ENCODE results near the gene CERS6. TPM values are rescaled to one million over a fixed set of nuclear protein-coding genes. Genes with fewer than 3 reads are reported as not detected.

Gene CERS6
- total RNA-seq, 4 donors from 2014 or later: 35.7 to 60.6 (median 39.2) TPM

DNA sequence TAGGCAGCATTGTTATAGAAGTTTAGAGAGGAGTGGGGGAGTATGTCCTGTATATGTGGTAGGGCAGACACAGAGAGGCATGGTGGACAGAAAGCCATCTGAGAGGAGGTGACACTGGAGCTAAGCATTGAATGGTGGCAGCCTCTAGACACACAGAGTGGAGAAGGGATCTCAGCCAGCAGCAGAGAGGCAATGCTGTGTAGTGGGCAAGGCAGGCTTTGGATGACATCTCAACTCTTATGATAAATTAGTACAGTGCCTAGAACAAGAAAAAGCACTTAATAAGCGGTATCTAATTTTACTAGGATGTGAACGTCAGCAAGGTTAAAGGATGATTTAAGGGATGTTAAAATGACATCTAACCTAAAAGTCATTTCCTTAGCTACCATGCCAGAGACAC is 22.5 kb upstream of the CERS6 start:
- Histone ChIP-seq H3K9me3 (no peaks in the 10 kb centered on the region), H3K36me3 (no peaks in the 10 kb centered on the region), H3K4me3 (replicated peaks in 1 of 3) (no peak overlapping the region), H3K27ac (no peak overlapping the region), H3K4me1 (no peaks in the 10 kb centered on the region), H3K27me3 (no peaks in the 10 kb centered on the region)
- no peak for DNase-seq
- TF ChIP-seq, protein P1, sequence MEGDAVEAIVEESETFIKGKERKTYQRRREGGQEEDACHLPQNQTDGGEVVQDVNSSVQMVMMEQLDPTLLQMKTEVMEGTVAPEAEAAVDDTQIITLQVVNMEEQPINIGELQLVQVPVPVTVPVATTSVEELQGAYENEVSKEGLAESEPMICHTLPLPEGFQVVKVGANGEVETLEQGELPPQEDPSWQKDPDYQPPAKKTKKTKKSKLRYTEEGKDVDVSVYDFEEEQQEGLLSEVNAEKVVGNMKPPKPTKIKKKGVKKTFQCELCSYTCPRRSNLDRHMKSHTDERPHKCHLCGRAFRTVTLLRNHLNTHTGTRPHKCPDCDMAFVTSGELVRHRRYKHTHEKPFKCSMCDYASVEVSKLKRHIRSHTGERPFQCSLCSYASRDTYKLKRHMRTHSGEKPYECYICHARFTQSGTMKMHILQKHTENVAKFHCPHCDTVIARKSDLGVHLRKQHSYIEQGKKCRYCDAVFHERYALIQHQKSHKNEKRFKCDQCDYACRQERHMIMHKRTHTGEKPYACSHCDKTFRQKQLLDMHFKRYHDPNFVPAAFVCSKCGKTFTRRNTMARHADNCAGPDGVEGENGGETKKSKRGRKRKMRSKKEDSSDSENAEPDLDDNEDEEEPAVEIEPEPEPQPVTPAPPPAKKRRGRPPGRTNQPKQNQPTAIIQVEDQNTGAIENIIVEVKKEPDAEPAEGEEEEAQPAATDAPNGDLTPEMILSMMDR (IDR thresholded peaks at IDR 0.05): no peak
- TF ChIP-seq POLR2A (IDR thresholded peaks at IDR 0.05): no peak
- intact Hi-C loops (cut with DNase I): no loop called here
- 82% methylated on average over 2 of the region's 2 CpGs for WGBS, 2 donors

DNA sequence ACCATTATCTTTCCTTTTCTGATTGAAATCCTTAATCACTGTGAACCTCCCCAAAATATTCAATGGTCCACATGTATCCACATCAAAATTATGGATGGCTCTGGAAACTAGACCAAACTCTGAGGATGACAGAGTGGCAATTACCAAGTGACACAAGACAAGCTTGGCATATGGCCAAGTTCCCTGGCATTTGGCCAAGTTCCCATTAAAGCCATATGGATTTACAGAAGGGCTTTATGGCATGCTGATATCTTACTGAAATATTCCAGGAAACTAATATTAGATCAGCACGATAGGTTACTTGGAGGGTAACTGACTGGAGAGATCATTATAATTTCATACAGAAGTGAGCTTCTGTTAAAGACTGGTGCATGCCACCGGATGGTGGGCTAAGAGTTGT is 21.9 kb upstream of the CERS6 start:
- DNase-seq: peak; percentile 16 to 24
- no peaks in the 10 kb centered on the region for H3K27me3 ChIP-seq
- no peaks in the 10 kb centered on the region for H3K36me3 ChIP-seq
- TF ChIP-seq POLR2A (IDR thresholded peaks at IDR 0.05): no peak
- TF ChIP-seq, protein P1 (IDR thresholded peaks at IDR 0.05): no peak
- H3K27ac ChIP-seq: no peak overlapping the region
- H3K9me3 ChIP-seq: no peaks in the 10 kb centered on the region
- intact Hi-C loops (cut with DNase I): no loop called here
- H3K4me3 ChIP-seq (replicated peaks in 1 of 3): no peak overlapping the region
- WGBS, 2 donors: 66 to 79% methylated on average over 2 of the region's 2 CpGs
- H3K4me1 ChIP-seq: no peaks in the 10 kb centered on the region

DNA sequence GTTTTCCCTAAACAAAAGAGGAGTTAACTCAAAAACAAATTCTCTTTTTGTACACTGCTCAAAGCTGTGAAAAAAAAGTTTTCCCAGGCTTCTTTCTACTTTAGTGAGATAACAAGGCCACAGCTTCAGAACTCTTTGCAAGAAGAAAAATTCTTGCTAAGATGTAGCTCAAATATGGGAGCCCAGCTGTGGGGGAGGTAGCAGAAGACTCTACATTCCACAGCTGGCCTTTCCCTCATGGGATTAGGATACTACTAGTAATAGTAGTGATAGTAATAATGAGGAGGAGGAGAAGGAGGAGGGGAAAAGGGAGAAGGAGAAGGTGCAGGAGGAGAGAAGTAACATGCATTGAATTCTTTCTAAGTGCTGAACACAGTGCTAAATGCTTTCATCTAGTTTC is 19.2 kb upstream of the CERS6 start:
- Histone ChIP-seq H3K36me3 (no peaks in the 10 kb centered on the region), H3K27ac (no peak overlapping the region), H3K9me3 (no peaks in the 10 kb centered on the region), H3K27me3 (no peaks in the 10 kb centered on the region), H3K4me1 (peaks cover 0 to 8% of the 10 kb centered on the region in 2 donors), H3K4me3 (replicated peaks in 1 of 3) (no peak overlapping the region)
- no peak for TF ChIP-seq POLR2A (IDR thresholded peaks at IDR 0.05)
- TF ChIP-seq, protein P1 (IDR thresholded peaks at IDR 0.05): no peak
- DNase-seq: no peak
- intact Hi-C loops (cut with DNase I): no loop called here

DNA sequence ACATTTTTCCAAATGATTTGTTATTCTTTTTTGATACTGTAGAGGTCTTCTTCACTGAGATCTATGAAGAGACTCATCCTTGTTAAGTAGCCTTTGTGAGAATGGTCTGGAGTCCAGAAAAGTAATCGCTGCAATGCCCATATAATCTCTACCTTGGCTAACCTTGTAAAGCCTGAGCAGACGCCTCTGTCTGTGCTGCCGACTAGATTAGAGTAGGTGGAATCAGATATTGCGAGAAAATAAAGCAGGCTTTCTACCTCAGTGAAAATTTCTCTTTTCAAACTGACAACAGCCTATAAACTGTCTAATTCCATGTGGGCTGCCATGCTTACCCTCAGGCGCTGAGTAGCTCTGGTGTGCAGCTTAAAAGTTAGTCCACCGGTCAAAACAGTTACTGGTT is 17.5 kb upstream of the CERS6 start:
- Histone ChIP-seq H3K27ac (no peak overlapping the region), H3K4me1 (peaks cover 0 to 8% of the 10 kb centered on the region in 2 donors), H3K9me3 (no peaks in the 10 kb centered on the region), H3K27me3 (no peaks in the 10 kb centered on the region), H3K4me3 (replicated peaks in 1 of 3) (no peak overlapping the region), H3K36me3 (no peaks in the 10 kb centered on the region)
- intact Hi-C loops (cut with DNase I): no loop called here
- DNase-seq: no peak
- WGBS, 2 donors: 95 to 97% methylated on average over 6 of the region's 6 CpGs
- TF ChIP-seq, protein P1 (IDR thresholded peaks at IDR 0.05): no peak
- no peak for TF ChIP-seq POLR2A (IDR thresholded peaks at IDR 0.05)

DNA sequence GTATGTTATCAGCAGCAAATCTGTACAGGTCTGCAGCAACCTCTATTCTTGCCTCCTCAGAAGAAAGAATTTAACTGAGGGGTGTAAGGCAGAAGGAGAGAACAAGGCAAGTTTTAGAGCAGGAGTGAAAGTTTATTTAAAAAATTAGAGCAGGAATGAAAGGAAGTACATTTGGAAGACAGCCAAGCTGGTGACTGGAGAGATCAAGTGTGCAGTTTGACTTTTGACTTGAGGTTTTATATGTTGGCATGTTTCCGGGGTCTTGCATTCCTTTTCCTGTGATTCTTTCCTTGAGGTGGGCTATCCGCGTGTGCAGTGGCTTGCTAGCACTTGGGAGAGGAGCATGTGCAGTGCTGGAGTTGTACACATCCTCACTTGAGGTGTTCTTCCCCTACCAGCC is 16.5 kb upstream of the CERS6 start:
- WGBS, 2 donors: 42 to 48% methylated on average over 3 of the region's 3 CpGs
- no peak for TF ChIP-seq POLR2A (IDR thresholded peaks at IDR 0.05)
- TF ChIP-seq, protein P1 (IDR thresholded peaks at IDR 0.05): no peak
- H3K27me3 ChIP-seq: no peaks in the 10 kb centered on the region
- H3K4me3 ChIP-seq (replicated peaks in 1 of 3): no peak overlapping the region
- DNase-seq: no peak
- no peaks in the 10 kb centered on the region for H3K9me3 ChIP-seq
- H3K36me3 ChIP-seq: no peaks in the 10 kb centered on the region
- peaks cover 0 to 8% of the 10 kb centered on the region in 2 donors for H3K4me1 ChIP-seq
- intact Hi-C loops (cut with DNase I): no loop called here
- H3K27ac ChIP-seq: no peak overlapping the region

All from thyroid gland (tissue), 4 donors.